Ishikawa (cell line): ENCODE measurements around the gene EFEMP1.

Experiments used
- CEBPB ChIP-seq: IDR thresholded peaks from 2 replicates; pipeline ENCODE4 v1.6.1; 2012
- CREB1 ChIP-seq: IDR thresholded peaks from 2 replicates; pipeline ENCODE4 v1.6.1; 2012; ENCODE audit warnings: low read depth
- EGR1 ChIP-seq: IDR thresholded peaks from 2 replicates; pipeline ENCODE4 v1.6.1; 2012
- EP300 ChIP-seq: IDR thresholded peaks from 2 replicates; pipeline ENCODE4 v1.6.1; 2012; ENCODE audit warnings: borderline replicate concordance
- FOXM1 ChIP-seq: IDR thresholded peaks from 2 replicates; pipeline ENCODE4 v1.6.1; 2012; ENCODE audit warnings: low read depth, borderline replicate concordance
- MAX ChIP-seq: IDR thresholded peaks from 2 replicates; pipeline ENCODE4 v1.6.1; 2012
- NFIC ChIP-seq: IDR thresholded peaks from 2 replicates; pipeline ENCODE4 v1.6.1; 2012
- RAD21 ChIP-seq: IDR thresholded peaks from 2 replicates; pipeline ENCODE4 v1.6.1; 2012; ENCODE audit warnings: low read depth
- TAF1 ChIP-seq: IDR thresholded peaks from 2 replicates; pipeline ENCODE4 v1.6.1; 2012; ENCODE audit warnings: low read depth, mild to moderate bottlenecking
- TCF12 ChIP-seq: IDR thresholded peaks from 2 replicates; pipeline ENCODE4 v1.6.1; 2012; ENCODE audit warnings: low read depth
- TEAD4 ChIP-seq: IDR thresholded peaks from 2 replicates; pipeline ENCODE4 v1.6.1; 2012
- YY1 ChIP-seq: IDR thresholded peaks from 2 replicates; pipeline ENCODE4 v1.6.1; 2012; ENCODE audit warnings: low read depth
- ZBTB7A ChIP-seq: IDR thresholded peaks from 2 replicates; pipeline ENCODE4 v1.6.1; 2012; ENCODE audit warnings: low read depth
- TF ChIP-seq, protein P1 (sequence below): IDR thresholded peaks from 2 replicates; pipeline ENCODE4 v1.6.1; 2012; ENCODE audit warnings: low read depth, mild to moderate bottlenecking
- TF ChIP-seq, protein P2 (sequence below): IDR thresholded peaks from 2 replicates; pipeline ENCODE4 v1.6.1; 2012

The EFEMP1 gene

GRCh38 chr2:55865096-55865835 is 58.3 kb downstream of the EFEMP1 start:
- no peak for TF ChIP-seq EP300
- no peak for TF ChIP-seq TEAD4
- no peak for TF ChIP-seq ZBTB7A

- TF ChIP-seq, protein P1, sequence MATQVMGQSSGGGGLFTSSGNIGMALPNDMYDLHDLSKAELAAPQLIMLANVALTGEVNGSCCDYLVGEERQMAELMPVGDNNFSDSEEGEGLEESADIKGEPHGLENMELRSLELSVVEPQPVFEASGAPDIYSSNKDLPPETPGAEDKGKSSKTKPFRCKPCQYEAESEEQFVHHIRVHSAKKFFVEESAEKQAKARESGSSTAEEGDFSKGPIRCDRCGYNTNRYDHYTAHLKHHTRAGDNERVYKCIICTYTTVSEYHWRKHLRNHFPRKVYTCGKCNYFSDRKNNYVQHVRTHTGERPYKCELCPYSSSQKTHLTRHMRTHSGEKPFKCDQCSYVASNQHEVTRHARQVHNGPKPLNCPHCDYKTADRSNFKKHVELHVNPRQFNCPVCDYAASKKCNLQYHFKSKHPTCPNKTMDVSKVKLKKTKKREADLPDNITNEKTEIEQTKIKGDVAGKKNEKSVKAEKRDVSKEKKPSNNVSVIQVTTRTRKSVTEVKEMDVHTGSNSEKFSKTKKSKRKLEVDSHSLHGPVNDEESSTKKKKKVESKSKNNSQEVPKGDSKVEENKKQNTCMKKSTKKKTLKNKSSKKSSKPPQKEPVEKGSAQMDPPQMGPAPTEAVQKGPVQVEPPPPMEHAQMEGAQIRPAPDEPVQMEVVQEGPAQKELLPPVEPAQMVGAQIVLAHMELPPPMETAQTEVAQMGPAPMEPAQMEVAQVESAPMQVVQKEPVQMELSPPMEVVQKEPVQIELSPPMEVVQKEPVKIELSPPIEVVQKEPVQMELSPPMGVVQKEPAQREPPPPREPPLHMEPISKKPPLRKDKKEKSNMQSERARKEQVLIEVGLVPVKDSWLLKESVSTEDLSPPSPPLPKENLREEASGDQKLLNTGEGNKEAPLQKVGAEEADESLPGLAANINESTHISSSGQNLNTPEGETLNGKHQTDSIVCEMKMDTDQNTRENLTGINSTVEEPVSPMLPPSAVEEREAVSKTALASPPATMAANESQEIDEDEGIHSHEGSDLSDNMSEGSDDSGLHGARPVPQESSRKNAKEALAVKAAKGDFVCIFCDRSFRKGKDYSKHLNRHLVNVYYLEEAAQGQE = no peak
- no peak for TF ChIP-seq FOXM1
- no peak for TF ChIP-seq CEBPB
These were observed 59.1 kb downstream of the EFEMP1 start for GRCh38 chr2:55864351-55865084.

DNA sequence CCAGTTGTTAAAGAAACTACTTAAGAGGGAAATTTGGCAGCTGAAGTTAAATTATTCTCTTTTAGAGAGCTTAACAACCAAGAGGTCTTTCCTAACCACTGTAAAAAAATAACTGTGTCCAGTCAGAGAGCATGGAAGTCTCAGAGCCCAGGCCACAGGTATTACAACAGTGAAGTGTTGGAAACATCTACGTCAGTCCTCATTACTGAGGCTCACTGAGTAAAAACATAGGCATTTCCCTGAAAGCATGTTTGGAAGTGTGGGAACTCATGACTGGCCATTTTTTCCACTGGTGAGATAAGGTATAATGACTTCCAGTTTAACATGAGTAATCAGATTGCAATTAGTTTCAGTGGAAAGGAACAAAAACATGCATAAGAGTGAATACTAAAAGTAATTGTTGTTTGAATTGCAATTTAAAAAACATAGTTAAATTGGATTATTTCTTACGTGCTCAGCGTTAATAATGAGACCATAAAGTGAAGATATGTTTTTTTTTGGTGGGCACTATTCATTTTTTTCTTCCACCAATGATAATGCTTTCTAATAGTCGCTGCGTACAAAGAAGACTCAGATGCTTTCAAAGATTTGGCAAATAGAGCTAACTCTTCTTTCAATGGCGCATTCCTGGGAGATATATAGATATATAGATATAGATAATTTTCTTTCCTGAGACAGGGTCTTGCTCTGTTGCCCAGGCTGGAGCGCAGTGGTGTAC is 60.8 kb downstream of the EFEMP1 start:
- TF ChIP-seq RAD21 = no peak
- TF ChIP-seq ZBTB7A = no peak
- TF ChIP-seq TCF12 = no peak
- TF ChIP-seq TAF1 = no peak
- TF ChIP-seq CREB1 = no peak
- TF ChIP-seq, protein P1 = no peak

DNA sequence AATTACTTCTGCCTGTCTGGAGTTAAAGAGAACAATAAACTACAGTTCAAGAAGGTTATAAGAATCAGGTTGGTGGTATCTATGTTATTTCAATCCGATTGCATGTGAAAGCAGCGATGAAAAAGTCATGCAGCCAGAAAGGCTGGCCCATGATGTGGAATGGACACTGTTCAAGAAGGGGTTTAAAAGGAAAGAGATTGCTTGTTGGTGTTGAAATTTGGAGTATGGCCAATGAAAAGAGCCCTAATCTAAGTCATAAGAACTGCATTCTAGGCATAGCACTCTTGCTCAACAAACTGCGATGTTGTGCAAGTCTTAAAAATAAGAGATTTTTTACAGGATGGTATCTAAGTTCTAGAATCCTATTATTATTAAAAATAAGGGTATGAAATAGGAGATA is 61.3 kb downstream of the EFEMP1 start:
- TF ChIP-seq TEAD4 (no peak), CEBPB (no peak), FOXM1 (no peak), NFIC (no peak), EGR1 (no peak), ZBTB7A (no peak), CREB1 (no peak), MAX (no peak), RAD21 (no peak), TAF1 (no peak), EP300 (no peak), YY1 (no peak), TCF12 (no peak)
- TF ChIP-seq, protein P2, sequence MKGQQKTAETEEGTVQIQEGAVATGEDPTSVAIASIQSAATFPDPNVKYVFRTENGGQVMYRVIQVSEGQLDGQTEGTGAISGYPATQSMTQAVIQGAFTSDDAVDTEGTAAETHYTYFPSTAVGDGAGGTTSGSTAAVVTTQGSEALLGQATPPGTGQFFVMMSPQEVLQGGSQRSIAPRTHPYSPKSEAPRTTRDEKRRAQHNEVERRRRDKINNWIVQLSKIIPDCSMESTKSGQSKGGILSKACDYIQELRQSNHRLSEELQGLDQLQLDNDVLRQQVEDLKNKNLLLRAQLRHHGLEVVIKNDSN = no peak
- TF ChIP-seq, protein P1 = no peak

GRCh38 chr2:55861733-55862132 is 61.8 kb downstream of the EFEMP1 start:
- no peak for TF ChIP-seq NFIC
- no peak for TF ChIP-seq RAD21
- no peak for TF ChIP-seq ZBTB7A
- no peak for TF ChIP-seq FOXM1
- TF ChIP-seq TEAD4 = no peak
- TF ChIP-seq YY1 = no peak
- no peak for TF ChIP-seq TCF12
- TF ChIP-seq, protein P1 = no peak
